HG02610 (cell line): ENCODE data around the gene UNKL.

Experiments
- ATAC-seq: cut with Tn5 transposase; IDR thresholded peaks from one replicate; pipeline ENCODE4 v1.9.1; 2021; ENCODE audit warnings: mild to moderate bottlenecking, moderate library complexity; ENCODE audit not compliant: unreplicated experiment

The UNKL gene

DNA sequence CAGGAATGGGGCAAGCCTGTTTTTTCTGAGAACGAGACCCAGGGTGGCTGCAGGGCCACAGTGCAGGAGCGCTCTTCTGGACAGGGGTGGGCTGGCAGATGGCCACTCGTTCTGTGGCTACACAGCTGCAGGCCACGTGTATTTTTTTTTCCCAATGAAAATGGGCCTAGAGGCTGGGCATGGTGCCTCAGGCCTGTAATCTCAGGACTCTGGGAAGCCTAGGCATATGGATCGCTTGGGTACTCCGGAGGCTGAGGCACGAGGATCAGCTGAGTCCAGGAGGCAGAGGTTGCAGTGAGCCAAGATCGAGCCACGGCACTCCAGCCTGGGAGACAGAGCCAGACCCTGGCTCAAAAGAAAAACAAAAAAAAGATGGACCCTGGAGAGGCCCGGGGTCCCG, 6.8 kb downstream of the UNKL start:
- no peak for ATAC-seq

- no peak for ATAC-seq
These were observed 10.8 kb downstream of the UNKL start for GRCh38 chr16:1403733-1404132.

DNA sequence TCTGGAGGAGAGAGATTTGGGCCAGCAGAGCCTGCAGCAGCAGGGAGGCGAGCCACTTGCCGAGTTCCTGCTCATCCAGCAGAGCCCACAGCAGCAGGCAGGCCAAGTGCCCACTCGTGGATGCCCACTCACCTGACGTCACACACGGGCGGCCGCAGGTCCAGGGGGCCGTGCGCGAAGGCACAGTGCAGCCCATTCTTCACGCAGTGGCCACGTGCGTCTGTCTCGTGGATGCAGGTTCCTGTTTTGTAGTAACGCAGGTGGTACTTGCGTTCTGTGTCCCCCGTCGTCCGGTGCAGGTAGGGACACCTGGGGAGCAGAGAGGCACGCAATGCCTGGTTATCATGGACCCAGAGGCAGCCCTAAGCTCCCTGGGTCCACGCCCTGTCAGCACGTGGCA, 11.5 kb downstream of the UNKL start:
- ATAC-seq, result no peak

- ATAC-seq, result no peak
These were observed 12.7 kb downstream of the UNKL start for GRCh38 chr16:1401758-1402154.

GRCh38 chr16:1401061-1401757, 13.3 kb downstream of the UNKL start:
- ATAC-seq, result no peak

GRCh38 chr16:1398826-1399581, 15.5 kb downstream of the UNKL start:
- no peak for ATAC-seq

- ATAC-seq, result no peak
These were observed 16.2 kb downstream of the UNKL start for GRCh38 chr16:1398351-1398750.

GRCh38 chr16:1397779-1398178, 16.7 kb downstream of the UNKL start:
- ATAC-seq, result no peak

- no peak for ATAC-seq
These were observed 19.0 kb downstream of the UNKL start for GRCh38 chr16:1395444-1396031.

- no peak for ATAC-seq
These were observed 20.0 kb downstream of the UNKL start for GRCh38 chr16:1394367-1394951.

- no peak for ATAC-seq
These were observed 20.8 kb downstream of the UNKL start for GRCh38 chr16:1393613-1394176.

DNA sequence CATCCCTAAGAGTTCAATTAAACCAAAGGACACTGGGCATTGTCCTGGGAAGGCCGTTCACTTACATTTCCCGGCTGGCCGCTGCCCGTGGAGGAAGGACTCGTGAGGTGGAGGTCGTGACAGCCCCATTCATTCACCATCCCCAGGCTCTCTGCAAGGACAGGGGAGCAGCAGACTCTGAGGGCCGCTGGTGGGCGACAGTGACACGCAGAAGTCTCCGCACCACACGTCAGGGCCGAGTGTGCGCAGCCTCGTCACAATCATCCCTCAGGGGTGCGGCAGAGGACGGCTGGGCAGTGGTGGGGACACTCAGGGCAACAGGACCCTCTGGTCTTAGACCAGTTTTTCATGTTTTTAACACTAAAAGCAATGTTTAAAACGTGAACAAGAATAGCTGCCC, 21.7 kb downstream of the UNKL start:
- ATAC-seq, result no peak

DNA sequence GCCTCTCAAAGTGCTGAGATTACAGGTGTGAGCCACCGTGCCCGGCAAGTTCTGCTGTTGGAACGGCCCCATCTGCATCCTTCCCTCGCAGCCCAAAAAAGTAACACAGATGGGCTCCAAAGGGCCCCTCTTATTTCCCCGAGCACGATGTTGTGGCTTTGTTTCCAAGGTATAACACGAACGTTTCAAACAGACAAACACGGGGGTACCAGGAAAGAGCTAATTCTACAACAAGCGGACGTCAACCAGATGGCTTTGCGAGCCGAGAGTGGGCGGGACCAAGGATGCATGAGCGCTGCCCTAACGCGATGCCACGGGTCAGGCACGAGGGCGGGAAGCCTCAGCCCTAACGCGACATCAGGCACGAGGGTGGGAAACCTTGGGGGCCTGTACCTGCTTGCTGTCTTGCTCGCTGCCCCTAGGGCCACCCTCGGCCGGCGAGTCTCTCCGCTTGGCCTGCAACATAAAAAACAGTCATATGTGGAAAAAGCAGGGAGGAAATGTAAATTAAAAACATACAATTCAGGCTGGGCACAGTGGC, 24.2 kb downstream of the UNKL start:
- ATAC-seq, result no peak

DNA sequence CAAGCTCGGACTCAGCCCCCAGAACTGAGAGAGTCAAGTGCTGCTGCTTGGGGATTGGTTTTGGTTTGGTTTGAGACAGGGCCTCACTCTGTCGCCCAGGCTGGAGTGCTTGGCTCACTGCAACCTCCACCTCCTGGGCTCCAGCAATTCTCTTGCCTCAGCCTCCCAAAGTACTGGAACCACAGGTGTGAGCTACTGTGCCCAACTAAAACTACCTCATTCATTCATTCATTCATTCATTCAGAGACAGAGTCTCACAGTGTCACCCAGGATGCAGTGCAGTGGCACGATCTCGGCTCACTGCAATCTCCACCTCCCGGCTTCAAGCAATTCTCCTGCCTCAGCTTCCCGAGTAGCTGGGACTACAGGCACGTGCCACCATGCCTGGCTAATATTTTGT, 24.7 kb downstream of the UNKL start:
- no peak for ATAC-seq

GRCh38 chr16:1387331-1387730, 27.2 kb downstream of the UNKL start:
- ATAC-seq, result no peak

GRCh38 chr16:1385232-1385631, 29.3 kb downstream of the UNKL start:
- no peak for ATAC-seq

DNA sequence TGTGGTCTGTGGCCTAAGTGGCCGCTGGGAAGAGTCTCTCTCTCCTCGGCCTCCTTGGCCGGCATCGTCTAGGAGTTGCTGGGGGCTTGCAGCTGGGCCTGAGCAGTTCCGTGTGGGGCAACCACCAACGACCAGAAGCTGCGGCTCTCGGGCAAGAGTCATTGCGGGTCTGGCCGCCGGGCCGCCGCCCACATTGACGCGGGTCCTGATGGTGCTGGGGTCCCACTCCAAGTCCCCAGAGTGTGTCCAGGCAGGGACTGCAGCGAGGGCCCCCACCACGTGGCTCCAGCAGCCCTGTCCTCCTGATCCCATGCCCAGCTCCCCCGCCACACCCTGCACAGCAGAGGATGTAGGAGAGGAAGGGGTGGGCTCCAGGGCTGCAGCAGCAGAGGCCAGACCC, 30.9 kb downstream of the UNKL start:
- ATAC-seq, result no peak

GRCh38 chr16:1381612-1382406, 32.7 kb downstream of the UNKL start:
- no peak for ATAC-seq

DNA sequence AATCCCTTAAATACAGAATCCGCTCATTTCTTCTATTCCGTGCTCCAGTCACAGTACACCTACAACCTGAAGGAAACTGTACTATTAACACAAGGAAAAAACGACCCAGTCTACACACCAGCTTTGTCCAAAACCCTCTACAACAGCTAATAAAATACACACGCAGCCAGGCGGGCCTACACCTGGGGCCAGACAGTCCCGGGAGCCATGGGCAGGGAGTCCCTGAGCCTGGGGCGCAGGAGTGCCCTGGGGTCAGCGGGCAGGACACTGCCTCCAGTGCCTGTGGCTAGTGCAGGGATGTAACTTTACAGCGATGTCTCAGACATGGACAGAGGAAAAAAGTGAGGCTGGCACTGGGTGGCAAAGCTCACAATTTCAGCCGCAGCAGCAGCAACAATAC, 34.3 kb downstream of the UNKL start:
- no peak for ATAC-seq

DNA sequence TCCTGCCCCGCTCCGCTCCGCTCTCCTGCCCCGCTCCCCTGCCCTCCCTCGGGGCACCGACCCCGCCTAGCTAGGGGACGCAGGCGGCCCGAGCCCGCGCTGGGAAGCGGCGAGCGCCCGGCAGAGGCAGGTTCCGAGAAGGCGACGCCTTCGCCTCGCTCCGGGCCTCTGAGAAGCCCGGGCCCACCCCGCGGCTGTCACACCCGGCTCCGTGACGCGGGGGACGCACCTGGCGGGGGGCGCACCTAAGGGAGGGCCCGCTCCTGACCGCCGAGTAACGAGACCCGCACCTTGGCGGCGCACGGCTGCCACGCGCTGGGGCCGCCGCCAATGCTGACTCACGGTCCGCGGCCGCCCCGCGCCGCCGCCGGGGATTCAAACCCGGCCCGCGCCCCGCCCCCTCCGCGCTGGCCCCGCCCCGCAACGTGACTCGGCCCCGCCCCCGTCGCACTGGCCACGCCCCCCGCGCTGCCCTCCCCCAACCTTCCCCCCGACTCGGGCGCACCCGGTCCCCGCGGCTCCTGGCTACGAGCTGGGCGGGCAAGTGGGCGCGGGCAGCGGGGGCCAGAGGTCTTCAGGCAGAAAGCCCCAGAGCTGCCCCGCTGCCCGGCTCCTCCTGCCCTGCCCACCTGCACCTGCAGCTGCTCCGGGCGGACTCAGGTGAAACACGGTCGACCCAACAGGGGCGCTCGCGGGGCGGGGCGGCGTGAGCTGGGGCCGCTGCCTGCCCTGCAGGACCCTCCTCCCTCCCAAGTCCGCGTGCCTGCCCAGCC, 35.0 kb downstream of the UNKL start:
- ATAC-seq, result peak; percentile 37
